ENCODE results near the gene PPP1CB.

The PPP1CB gene

GRCh38 chr2:28752631-28753376, 1.2 kb downstream of the PPP1CB start:
- ChIA-PET CTCF (interaction anchor here (0.6 to 6.0 kb wide), 7 partner anchors 9 to 189 kb away, joined by 3 to 37 read pairs (median 3); no protein-coding TSS in a partner anchor), POLR2A (no interaction called here)
- no peak for DNase-seq (ENCODE audit: extremely low spot score)
- TF ChIP-seq CTCF (IDR thresholded peaks at IDR 0.05; ENCODE audit: control extremely low read depth, extremely low read depth, low read depth, missing control alignments) = no peak

- ChIA-PET POLR2A (no interaction called here), CTCF (interaction anchor here (1.3 to 6.0 kb wide), 2 partner anchors 160 to 188 kb away, joined by 5 to 37 read pairs; no protein-coding TSS in a partner anchor)
- no peak for TF ChIP-seq CTCF (IDR thresholded peaks at IDR 0.05; ENCODE audit: control extremely low read depth, extremely low read depth, low read depth, missing control alignments)
- no peak for DNase-seq (ENCODE audit: extremely low spot score)
Observed at GRCh38 chr2:28754321-28754720, 2.7 kb downstream of the PPP1CB start.

DNA sequence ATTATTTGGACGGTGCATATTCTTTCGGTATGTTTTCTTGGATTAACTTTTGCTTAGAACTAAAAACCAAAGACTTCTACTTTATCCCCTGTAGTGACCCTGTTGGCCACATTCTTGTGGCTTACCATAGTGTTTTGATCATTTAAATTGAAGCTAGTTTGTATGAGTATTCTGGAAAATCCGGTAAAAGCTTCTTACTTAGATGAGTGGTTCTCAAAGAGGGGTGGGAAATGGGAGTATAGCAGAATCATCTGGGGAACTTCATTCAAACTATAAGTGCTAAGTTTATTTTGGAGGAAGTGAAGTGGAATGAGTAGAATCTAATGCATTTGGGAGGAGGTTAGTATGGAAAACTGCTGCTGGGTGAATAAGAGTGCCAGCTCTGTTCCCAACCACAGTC, 3.8 kb downstream of the PPP1CB start:
- ChIA-PET POLR2A (no interaction called here), CTCF (interaction anchor here (1.3 to 6.0 kb wide), 2 partner anchors 161 to 189 kb away, joined by 5 to 37 read pairs; no protein-coding TSS in a partner anchor)
- DNase-seq (ENCODE audit: extremely low spot score) = no peak
- TF ChIP-seq CTCF (IDR thresholded peaks at IDR 0.05; ENCODE audit: control extremely low read depth, extremely low read depth, low read depth, missing control alignments) = no peak

DNA sequence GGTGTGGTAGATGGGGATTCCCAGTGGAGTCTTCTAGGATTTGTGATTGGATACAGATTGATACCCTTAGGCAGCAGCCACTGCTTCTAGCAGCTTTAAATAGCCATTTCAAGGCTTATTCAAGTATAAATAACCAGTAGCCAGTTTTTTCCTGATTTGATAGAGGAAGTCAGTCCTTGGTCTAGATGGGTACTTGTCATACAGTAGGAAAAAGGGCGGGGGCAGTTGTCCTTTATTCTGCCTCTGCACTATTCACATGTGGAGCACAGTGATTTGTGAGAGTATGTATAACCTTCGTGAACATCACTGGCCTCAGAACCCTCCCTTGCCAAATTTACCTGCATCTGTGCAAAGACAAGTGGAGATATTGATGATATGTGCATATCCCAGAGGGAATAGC, 6.8 kb downstream of the PPP1CB start:
- CTCF ChIA-PET = no interaction called here
- TF ChIP-seq CTCF (IDR thresholded peaks at IDR 0.05; ENCODE audit: control extremely low read depth, extremely low read depth, low read depth, missing control alignments) = no peak
- DNase-seq (ENCODE audit: extremely low spot score) = no peak
- POLR2A ChIA-PET = no interaction called here

DNA sequence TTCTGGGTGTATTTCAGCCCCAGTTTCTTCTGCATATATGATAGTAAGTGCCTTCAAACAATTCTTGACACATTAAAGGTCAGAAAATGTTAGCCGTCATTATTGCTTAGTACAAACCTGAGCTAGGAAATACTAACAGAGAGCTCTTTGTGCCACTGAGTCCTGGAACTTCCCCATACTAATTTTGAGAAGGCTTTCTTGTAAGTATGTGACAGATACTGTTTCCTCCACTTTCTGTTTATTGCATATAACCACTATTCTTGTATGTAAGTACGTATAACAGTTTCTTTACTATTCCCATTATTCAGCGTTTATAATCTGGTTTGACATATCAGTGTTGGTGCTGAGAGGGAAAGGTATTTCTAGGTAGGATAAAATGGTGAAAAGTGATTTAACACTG, 9.8 kb downstream of the PPP1CB start:
- no peak for TF ChIP-seq CTCF (IDR thresholded peaks at IDR 0.05; ENCODE audit: control extremely low read depth, extremely low read depth, low read depth, missing control alignments)
- DNase-seq (ENCODE audit: extremely low spot score) = no peak
- POLR2A ChIA-PET = no interaction called here
- CTCF ChIA-PET = interaction anchor here (1.1 to 2.4 kb wide), 4 partner anchors 8 to 194 kb away, joined by 3 to 8 read pairs (median 6); no protein-coding TSS in a partner anchor

DNA sequence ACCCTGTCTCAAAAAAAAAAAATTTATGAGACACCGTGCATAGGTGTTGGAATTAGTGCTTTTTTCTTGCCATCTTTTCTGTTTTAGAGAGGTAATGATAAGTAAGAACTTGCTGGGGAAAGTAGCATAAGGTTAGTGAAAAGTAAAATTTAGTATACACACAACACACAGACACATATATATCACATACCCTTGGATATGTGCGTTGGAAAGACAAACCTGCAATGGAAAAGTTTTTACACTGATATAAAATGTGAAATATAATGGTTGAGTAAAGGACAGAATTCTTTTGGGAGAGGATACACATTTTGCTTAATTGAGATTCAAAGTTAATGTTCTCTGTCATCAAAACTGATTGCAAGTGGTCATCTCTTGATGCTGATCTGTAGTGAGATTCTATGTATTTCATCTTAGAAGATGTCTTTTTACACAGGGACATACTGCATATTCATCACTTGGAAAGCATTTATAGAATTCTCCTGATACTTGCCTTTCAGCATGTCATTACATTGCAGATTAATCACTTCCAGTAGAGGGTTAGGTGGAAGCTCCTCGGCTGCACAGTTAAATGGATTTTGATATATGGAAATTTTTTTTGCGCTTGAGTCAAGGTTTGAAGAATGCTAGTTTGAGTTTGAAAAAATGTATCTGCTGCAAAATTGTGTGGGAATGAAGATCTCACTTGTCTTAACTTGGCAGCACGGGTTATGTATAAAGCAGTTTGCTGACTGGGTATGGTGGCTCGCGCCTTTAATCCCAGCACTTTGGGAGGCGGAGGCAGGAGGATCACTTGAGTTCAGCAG, 13.5 kb downstream of the PPP1CB start:
- no peak for TF ChIP-seq CTCF (IDR thresholded peaks at IDR 0.05; ENCODE audit: control extremely low read depth, extremely low read depth, low read depth, missing control alignments)
- DNase-seq (ENCODE audit: extremely low spot score) = no peak
- ChIA-PET CTCF (interaction anchor here (1.1 kb wide), 1 partner anchor 172 kb away, joined by 3 read pairs; no protein-coding TSS in a partner anchor), POLR2A (no interaction called here)
